SU-DHL-6 (cell line): ENCODE measurements around the gene STK11.

Experiments used
- H2AFZ ChIP-seq: fragments of 200-600 bp; sonication (generic); 2 replicates; pipeline ENCODE4 v1.6.1; 2014; ENCODE audit warnings: low read depth, mild to moderate bottlenecking, moderate library complexity, mixed read lengths, antibody characterized with exemption, low read length; ENCODE audit not compliant: severe bottlenecking
- H3F3A ChIP-seq: fragments of 200-600 bp; shearing (Covaris generic); 2 replicates; pipeline ENCODE4 v1.6.0; 2016; ENCODE audit warnings: antibody characterized with exemption, mild to moderate bottlenecking; ENCODE audit not compliant: insufficient read depth
- H3K27ac ChIP-seq: fragments of 200-600 bp; sonication (generic); 2 replicates; pipeline ENCODE4 v1.5.1; 2016; ENCODE audit warnings: low read depth, mild to moderate bottlenecking, low read length, moderate library complexity, mixed read lengths
- H3K27me3 ChIP-seq: fragments of 200-600 bp; sonication (generic), shearing (Covaris generic); 2 replicates; pipeline ENCODE4 v1.6.0; 2014; ENCODE audit warnings: mild to moderate bottlenecking, low read length
- H3K36me3 ChIP-seq: fragments of 200-600 bp; sonication (generic); 2 replicates; pipeline ENCODE4 v1.6.1; 2014; ENCODE audit warnings: mild to moderate bottlenecking, low read length, mixed read lengths
- H3K4me2 ChIP-seq: fragments of 300-600, 200-600 bp; shearing (Covaris generic), sonication (generic); 2 replicates; pipeline ENCODE4 v1.6.0; 2014; ENCODE audit warnings: low read length, low read depth, mild to moderate bottlenecking; ENCODE audit not compliant: poor library complexity, severe bottlenecking
- H3K4me3 ChIP-seq: fragments of 200-600 bp; sonication (generic); 2 replicates; pipeline ENCODE4 v1.5.1; 2014; ENCODE audit warnings: antibody characterized with exemption, low read length, mild to moderate bottlenecking, mixed read lengths; ENCODE audit not compliant: insufficient read depth, poor library complexity, severe bottlenecking
- H3K79me2 ChIP-seq: fragments of 200-600 bp; sonication (generic); 2 replicates; pipeline ENCODE4 v1.6.1; 2014; ENCODE audit warnings: mild to moderate bottlenecking, low read length, moderate library complexity; ENCODE audit not compliant: insufficient read depth
- H3K9ac ChIP-seq: fragments of 200-600 bp; sonication (generic); 2 replicates; pipeline ENCODE4 v1.7.0; 2014; ENCODE audit warnings: mild to moderate bottlenecking, low read length
- H3K9me2 ChIP-seq: fragments of 200-600 bp; sonication (generic); replicated peaks from 2 replicates; pipeline ENCODE4 v1.6.1; 2014; ENCODE audit warnings: low read length; ENCODE audit not compliant: insufficient read depth
- H3K9me3 ChIP-seq: fragments of 200-600 bp; sonication (generic); 2 replicates; pipeline ENCODE4 v1.6.1; 2014; ENCODE audit warnings: low read length, mixed read lengths; ENCODE audit not compliant: insufficient read depth
- H4K20me1 ChIP-seq: fragments of 200-600 bp; sonication (generic); 2 replicates; pipeline ENCODE4 v1.6.1; 2014; ENCODE audit warnings: low read depth, mild to moderate bottlenecking, antibody characterized with exemption, low read length, moderate library complexity, mixed read lengths
- EZH2phosphoT487 ChIP-seq: fragments of 200-600 bp; sonication (generic), shearing (Covaris generic); conservative IDR thresholded peaks from 2 replicates; pipeline ENCODE4 v1.6.1; 2018; ENCODE audit warnings: mild to moderate bottlenecking, antibody characterized with exemption, low read length, moderate library complexity, mixed read lengths
- TF ChIP-seq, protein P1 (sequence below): fragments of 200-600 bp; sonication (generic); IDR thresholded peaks from one replicate; pipeline ENCODE4 v1.5.1; 2017; ENCODE audit warnings: antibody characterized with exemption, mild to moderate bottlenecking, low read length, moderate library complexity; ENCODE audit not compliant: insufficient read depth, poor library complexity, severe bottlenecking

The STK11 gene

DNA sequence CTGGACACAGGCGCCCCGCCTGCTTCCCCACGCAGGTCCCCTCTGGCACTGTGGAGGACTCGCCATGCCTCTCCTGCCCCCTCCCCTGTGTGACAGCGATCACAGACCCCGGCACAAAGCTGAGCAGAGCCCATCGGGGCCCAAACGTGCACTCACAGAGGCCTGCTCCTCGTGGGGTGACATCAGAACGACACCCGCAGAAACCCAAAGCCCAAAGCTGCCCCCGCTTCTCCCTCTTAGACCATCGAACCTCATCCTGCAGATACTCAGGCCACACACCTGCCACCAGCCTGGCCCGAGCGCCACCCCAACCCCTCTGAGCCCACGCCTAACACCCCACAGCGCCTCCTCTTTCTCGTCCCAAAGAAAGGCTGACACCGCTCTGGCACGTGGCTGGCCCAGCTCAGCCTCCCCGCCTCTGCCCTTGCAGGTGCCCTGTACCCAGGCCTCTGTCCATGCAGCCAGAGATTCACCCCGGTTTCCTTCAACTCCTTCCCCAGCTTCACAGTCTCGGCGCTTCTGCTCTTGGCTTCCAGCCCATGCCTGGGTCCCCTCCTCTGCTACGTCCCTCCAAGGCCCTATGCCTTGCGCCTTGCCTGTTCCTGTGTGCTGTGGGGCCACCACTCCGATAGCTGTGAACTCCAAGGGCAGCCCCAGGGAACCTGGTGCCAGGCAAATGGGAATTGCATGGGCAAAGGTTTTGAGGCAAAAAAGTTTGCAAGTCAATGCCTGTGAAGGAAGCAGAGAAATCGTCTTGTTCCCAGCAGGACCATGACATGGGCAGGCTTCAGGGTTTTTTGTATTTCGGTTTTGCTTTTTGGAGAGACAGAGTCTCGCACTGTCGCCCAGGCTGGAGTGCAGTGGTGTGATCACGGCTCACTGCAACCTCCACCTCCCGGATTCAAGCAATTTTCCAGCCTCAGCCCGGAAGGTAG lies 33.1 kb downstream of the STK11 start:
- H4K20me1 ChIP-seq, result no peaks in the 10 kb centered on the region
- H3K9me3 ChIP-seq, result no peaks in the 10 kb centered on the region
- H3K27ac ChIP-seq, result no peak overlapping the region
- H3K27me3 ChIP-seq, result no peaks in the 10 kb centered on the region
- H3K9me2 ChIP-seq, result no peaks in the 10 kb centered on the region
- H2AFZ ChIP-seq, result no peak overlapping the region
- peak overlapping the region; percentile 38 for H3K4me2 ChIP-seq
- no peaks in the 10 kb centered on the region for H3K36me3 ChIP-seq
- no peak overlapping the region for H3K4me3 ChIP-seq
- H3K9ac ChIP-seq, result no peak overlapping the region
- peaks cover 30% of the 10 kb centered on the region for H3F3A ChIP-seq
- TF ChIP-seq, protein P1, sequence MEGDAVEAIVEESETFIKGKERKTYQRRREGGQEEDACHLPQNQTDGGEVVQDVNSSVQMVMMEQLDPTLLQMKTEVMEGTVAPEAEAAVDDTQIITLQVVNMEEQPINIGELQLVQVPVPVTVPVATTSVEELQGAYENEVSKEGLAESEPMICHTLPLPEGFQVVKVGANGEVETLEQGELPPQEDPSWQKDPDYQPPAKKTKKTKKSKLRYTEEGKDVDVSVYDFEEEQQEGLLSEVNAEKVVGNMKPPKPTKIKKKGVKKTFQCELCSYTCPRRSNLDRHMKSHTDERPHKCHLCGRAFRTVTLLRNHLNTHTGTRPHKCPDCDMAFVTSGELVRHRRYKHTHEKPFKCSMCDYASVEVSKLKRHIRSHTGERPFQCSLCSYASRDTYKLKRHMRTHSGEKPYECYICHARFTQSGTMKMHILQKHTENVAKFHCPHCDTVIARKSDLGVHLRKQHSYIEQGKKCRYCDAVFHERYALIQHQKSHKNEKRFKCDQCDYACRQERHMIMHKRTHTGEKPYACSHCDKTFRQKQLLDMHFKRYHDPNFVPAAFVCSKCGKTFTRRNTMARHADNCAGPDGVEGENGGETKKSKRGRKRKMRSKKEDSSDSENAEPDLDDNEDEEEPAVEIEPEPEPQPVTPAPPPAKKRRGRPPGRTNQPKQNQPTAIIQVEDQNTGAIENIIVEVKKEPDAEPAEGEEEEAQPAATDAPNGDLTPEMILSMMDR, result no peak
- no peak for TF ChIP-seq EZH2phosphoT487
- H3K79me2 ChIP-seq, result peaks cover 11% of the 10 kb centered on the region; the same call in 1 of the 2 replicates

DNA sequence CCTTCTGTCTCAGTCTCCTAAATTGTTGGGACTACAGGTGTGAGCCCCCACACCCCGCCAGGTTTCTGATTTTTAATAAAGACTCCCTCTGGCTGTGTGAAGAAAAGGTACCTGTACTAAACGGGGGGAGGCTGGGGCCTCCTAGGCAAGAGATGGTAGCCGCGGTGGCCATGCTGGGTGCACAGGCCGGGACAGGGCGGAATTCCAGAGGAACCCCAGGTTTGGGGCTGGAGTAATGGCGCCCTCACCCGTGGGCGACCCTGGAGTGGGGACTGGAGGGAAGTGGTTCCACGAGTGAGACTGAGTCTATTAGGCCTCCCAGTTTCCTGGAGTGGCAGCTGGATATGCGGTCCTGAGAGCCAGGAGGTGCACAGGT lies 33.8 kb downstream of the STK11 start:
- H3K9ac ChIP-seq, result peak overlapping the region; percentile 14; the same call in 1 of the 2 replicates
- no peaks in the 10 kb centered on the region for H3K9me3 ChIP-seq
- no peak overlapping the region for H2AFZ ChIP-seq

GRCh38 chr19:1239796-1240737 lies 34.5 kb downstream of the STK11 start:
- Histone ChIP-seq H3K9me2 (no peaks in the 10 kb centered on the region), H2AFZ (no peak overlapping the region), H3K4me3 (peak overlapping the region; percentile 25), H3K27me3 (no peaks in the 10 kb centered on the region), H3K4me2 (peak overlapping the region; percentile 59), H3K79me2 (peaks cover 11% of the 10 kb centered on the region; the same call in 1 of the 2 replicates), H4K20me1 (no peaks in the 10 kb centered on the region), H3K9me3 (no peaks in the 10 kb centered on the region), H3K9ac (peak overlapping the region; percentile 14; the same call in 1 of the 2 replicates), H3K27ac (no peak overlapping the region), H3K36me3 (no peaks in the 10 kb centered on the region), H3F3A (peaks cover 32% of the 10 kb centered on the region)
- TF ChIP-seq, protein P1, result peak; percentile 43
- no peak for TF ChIP-seq EZH2phosphoT487

More for the DNA sequence above, 33.8 kb downstream of the STK11 start:
- H3K4me2 ChIP-seq, result no peak overlapping the region
- H3K27me3 ChIP-seq, result no peaks in the 10 kb centered on the region
- no peak overlapping the region for H3K4me3 ChIP-seq
- no peaks in the 10 kb centered on the region for H4K20me1 ChIP-seq
- H3F3A ChIP-seq, result peaks cover 32% of the 10 kb centered on the region
- H3K9me2 ChIP-seq, result no peaks in the 10 kb centered on the region
- H3K36me3 ChIP-seq, result no peaks in the 10 kb centered on the region
- peaks cover 11% of the 10 kb centered on the region; the same call in 1 of the 2 replicates for H3K79me2 ChIP-seq
- no peak for TF ChIP-seq EZH2phosphoT487
- no peak overlapping the region for H3K27ac ChIP-seq
